DOHH2 (cell line): ENCODE data around the gene NRXN3.
"Not testable (repeated sequence)": the region's sequence is repeated elsewhere in the genome, so short reads cannot be mapped to it uniquely, and the experiment has no call there.

ENCODE experiments used
- H3F3A ChIP-seq: fragments of 200-600 bp; sonication (generic), shearing (Covaris generic); 2 replicates; pipeline ENCODE4 v1.6.0; 2016; ENCODE audit warnings: antibody characterized with exemption, mild to moderate bottlenecking; ENCODE audit not compliant: control insufficient read depth, insufficient read depth
- H3K27ac ChIP-seq: fragments of 200-600 bp; sonication (generic); 2 replicates; pipeline ENCODE4 v1.5.1; 2014; ENCODE audit warnings: low read depth, mild to moderate bottlenecking, low read length, moderate library complexity
- H3K27me3 ChIP-seq: fragments of 200-600 bp; sonication (generic); 2 replicates; pipeline ENCODE4 v1.6.1; 2014; ENCODE audit warnings: mild to moderate bottlenecking, low read length, mixed read lengths; ENCODE audit not compliant: control insufficient read depth
- H3K36me3 ChIP-seq: fragments of 200-600 bp; sonication (generic); 2 replicates; pipeline ENCODE4 v1.6.1; 2014; ENCODE audit warnings: mild to moderate bottlenecking, low read length, moderate library complexity, mixed read lengths; ENCODE audit not compliant: control insufficient read depth
- H3K4me1 ChIP-seq: fragments of 200-600 bp; sonication (generic); 2 replicates; pipeline ENCODE4 v1.6.1; 2014; ENCODE audit warnings: mild to moderate bottlenecking, low read length, mixed read lengths; ENCODE audit not compliant: control insufficient read depth
- H3K4me2 ChIP-seq: fragments of 200-600 bp; sonication (generic); 2 replicates; pipeline ENCODE4 v1.6.0; 2014; ENCODE audit warnings: mild to moderate bottlenecking, low read length, moderate library complexity
- H3K4me3 ChIP-seq: fragments of 200-600 bp; sonication (generic); 2 replicates; pipeline ENCODE4 v1.5.1; 2014; ENCODE audit warnings: mild to moderate bottlenecking, low read length, mixed read lengths
- H3K79me2 ChIP-seq: fragments of 200-600 bp; sonication (generic); 2 replicates; pipeline ENCODE4 v1.6.1; 2014; ENCODE audit warnings: mild to moderate bottlenecking, low read length, mixed read lengths; ENCODE audit not compliant: control insufficient read depth
- H3K9me2 ChIP-seq: fragments of 200-600 bp; sonication (generic); replicated peaks from 2 replicates; pipeline ENCODE4 v1.6.1; 2014; ENCODE audit warnings: mild to moderate bottlenecking, low read length, mixed read lengths; ENCODE audit not compliant: control insufficient read depth
- H3K9me3 ChIP-seq: fragments of 200-600 bp; sonication (generic); 2 replicates; pipeline ENCODE4 v1.6.1; 2014; ENCODE audit warnings: antibody characterized with exemption, low read length, mixed read lengths; ENCODE audit not compliant: control insufficient read depth, insufficient read depth
- H4K20me1 ChIP-seq: fragments of 200-600 bp; sonication (generic); 2 replicates; pipeline ENCODE4 v1.6.0; 2014; ENCODE audit warnings: low read depth, mild to moderate bottlenecking, antibody characterized with exemption, low read length, moderate library complexity; ENCODE audit not compliant: control insufficient read depth, insufficient read depth
- CTCF ChIP-seq: fragments of 200-600 bp; sonication (generic); IDR thresholded peaks from one replicate; pipeline ENCODE4 v1.5.1; 2014; ENCODE audit warnings: antibody characterized with exemption, mild to moderate bottlenecking, low read depth, low read length; ENCODE audit not compliant: poor library complexity, severe bottlenecking
- EZH2phosphoT487 ChIP-seq: fragments of 200-600 bp; sonication (generic); IDR thresholded peaks from 2 replicates; pipeline ENCODE4 v1.6.1; 2017; ENCODE audit warnings: borderline replicate concordance, mild to moderate bottlenecking, antibody characterized with exemption, low read length, moderate library complexity, mixed read lengths

Gene NRXN3

GRCh38 chr14:78566026-78566858, 396.1 kb downstream of the NRXN3 start:
- no peak for TF ChIP-seq EZH2phosphoT487
- TF ChIP-seq CTCF = peak; percentile 76
- Histone ChIP-seq H3K9me3 (no peaks in the 10 kb centered on the region), H3K4me3 (no peak overlapping the region), H3K4me2 (peak overlapping the region; percentile 37; the same call in 1 of the 2 replicates), H3K27me3 (no peaks in the 10 kb centered on the region), H3K4me1 (peaks cover 3% of the 10 kb centered on the region; the same call in 1 of the 2 replicates), H4K20me1 (no peaks in the 10 kb centered on the region), H3K27ac (no peak overlapping the region), H3K36me3 (no peaks in the 10 kb centered on the region), H3K79me2 (no peaks in the 10 kb centered on the region), H3K9me2 (no peaks in the 10 kb centered on the region), H3F3A (no peaks in the 10 kb centered on the region)

DNA sequence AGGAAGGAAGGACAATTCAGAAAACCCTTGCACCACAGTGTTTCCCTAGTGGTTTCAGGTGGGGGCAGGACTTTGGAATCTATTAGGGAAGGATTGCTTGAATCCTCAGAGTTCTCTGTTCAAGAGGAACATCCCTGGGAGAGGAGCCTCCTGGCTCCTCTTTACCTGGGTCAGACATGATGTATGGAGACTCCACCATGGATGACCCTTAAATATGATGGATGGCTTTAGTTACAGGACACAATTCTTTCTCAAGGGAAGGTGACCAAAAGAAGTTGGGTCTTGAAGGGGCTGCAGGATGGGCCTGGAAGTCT, 396.6 kb downstream of the NRXN3 start:
- Histone ChIP-seq H3K4me3 (no peak overlapping the region), H3K4me1 (peaks cover 3% of the 10 kb centered on the region; the same call in 1 of the 2 replicates), H3K9me2 (no peaks in the 10 kb centered on the region), H3K4me2 (peak overlapping the region; percentile 37; the same call in 1 of the 2 replicates), H3F3A (no peaks in the 10 kb centered on the region), H3K27me3 (no peaks in the 10 kb centered on the region), H3K36me3 (no peaks in the 10 kb centered on the region), H3K9me3 (no peaks in the 10 kb centered on the region), H4K20me1 (no peaks in the 10 kb centered on the region), H3K27ac (no peak overlapping the region), H3K79me2 (no peaks in the 10 kb centered on the region)
- TF ChIP-seq EZH2phosphoT487 (no peak), CTCF (peak; percentile 15)

- Histone ChIP-seq H4K20me1 (no peaks in the 10 kb centered on the region), H3F3A (no peaks in the 10 kb centered on the region), H3K79me2 (no peaks in the 10 kb centered on the region), H3K27ac (no peak overlapping the region), H3K4me3 (no peak overlapping the region), H3K27me3 (no peaks in the 10 kb centered on the region), H3K4me2 (no peak overlapping the region), H3K9me3 (no peaks in the 10 kb centered on the region), H3K9me2 (no peaks in the 10 kb centered on the region), H3K4me1 (peaks cover 3% of the 10 kb centered on the region; the same call in 1 of the 2 replicates), H3K36me3 (no peaks in the 10 kb centered on the region)
- TF ChIP-seq CTCF (no peak), EZH2phosphoT487 (no peak)
Measured at GRCh38 chr14:78567343-78567742, 397.2 kb downstream of the NRXN3 start.

DNA sequence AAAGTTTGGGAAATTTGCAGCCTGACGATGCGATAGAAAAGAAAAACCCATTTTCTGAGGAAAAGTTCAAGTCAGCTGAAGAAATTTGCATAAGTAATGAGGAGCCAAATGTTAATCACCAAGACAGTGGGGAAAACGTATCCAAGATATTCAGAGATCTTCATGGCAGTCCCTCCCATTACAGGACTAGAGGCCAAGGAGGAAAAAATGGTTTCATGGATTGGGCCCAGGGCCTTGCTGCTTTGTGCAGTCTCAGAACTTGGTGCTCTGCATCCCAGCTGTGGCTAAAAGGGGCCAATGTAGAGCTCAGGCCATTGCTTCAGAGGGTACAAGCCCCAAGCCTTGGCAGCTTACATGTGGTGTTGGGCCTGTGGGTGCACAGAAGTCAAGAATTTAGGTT, 403.6 kb downstream of the NRXN3 start:
- H3K27ac ChIP-seq, H3F3A ChIP-seq, H3K4me3 ChIP-seq, H4K20me1 ChIP-seq, H3K4me2 ChIP-seq, H3K27me3 ChIP-seq, H3K36me3 ChIP-seq, H3K79me2 ChIP-seq, H3K9me2 ChIP-seq, H3K4me1 ChIP-seq: not testable (repeated sequence)
- H3K9me3 ChIP-seq = peaks cover 15% of the 10 kb centered on the region; the same call in 1 of the 2 replicates
